ENCODE data around the gene PEX14. TPM values are rescaled to one million over a fixed set of nuclear protein-coding genes. Genes with fewer than 3 reads are reported as not detected.

The PEX14 gene
- total RNA-seq, 4 donors from 2014 or later, result 14.6 to 19.0 (median 17.6) TPM

DNA sequence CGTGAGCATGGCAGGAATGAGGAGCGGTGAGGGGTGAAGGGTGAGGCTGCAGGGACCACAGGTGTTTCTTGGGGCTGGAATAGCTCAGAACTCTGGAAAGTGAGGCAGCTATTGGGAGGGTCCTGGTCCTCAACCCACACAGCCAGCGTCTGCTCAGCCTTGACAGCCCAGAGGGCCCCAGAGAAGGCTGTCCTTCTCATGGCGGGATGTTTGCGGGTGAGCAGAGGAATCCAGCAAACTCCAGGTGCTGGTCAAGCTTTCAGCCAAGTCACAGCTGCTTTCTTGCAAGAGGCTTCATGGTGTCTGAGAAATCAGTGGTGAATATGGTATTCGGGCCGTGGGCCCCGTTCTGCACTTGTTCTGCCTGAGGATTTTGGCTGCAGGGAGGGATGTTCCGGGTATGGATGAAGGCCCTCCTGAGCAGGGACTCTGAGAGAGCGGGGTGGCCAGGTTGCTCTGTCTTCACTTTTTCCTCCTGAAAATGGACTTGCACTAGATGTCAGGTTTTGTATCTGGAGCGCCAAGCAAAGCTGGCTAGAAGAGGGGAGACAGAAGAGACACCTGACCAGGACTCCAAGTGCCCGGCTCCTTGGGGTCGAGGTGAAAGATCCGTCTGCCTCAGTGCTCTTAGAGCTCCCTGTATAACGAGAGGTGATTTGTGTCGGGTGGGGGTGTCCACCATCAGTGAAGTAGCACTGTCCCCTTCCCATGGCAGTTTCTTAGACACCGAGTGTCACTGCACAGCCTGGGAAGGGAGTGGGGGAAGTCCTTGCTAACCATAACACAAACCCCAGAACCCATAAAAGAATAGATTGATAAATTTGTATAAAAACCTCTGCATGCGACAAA is 139.9 kb downstream of the PEX14 start:
- 96% methylated on average over 17 of the region's 18 CpGs for WGBS
- H3K4me1 ChIP-seq, result peaks cover 4% of the 10 kb centered on the region
- no peak for TF ChIP-seq EP300 (IDR thresholded peaks at IDR 0.05)
- no peak for TF ChIP-seq POLR2AphosphoS5 (IDR thresholded peaks at IDR 0.05)
- no peak for TF ChIP-seq POLR2A (IDR thresholded peaks at IDR 0.05)
- TF ChIP-seq, protein P1, sequence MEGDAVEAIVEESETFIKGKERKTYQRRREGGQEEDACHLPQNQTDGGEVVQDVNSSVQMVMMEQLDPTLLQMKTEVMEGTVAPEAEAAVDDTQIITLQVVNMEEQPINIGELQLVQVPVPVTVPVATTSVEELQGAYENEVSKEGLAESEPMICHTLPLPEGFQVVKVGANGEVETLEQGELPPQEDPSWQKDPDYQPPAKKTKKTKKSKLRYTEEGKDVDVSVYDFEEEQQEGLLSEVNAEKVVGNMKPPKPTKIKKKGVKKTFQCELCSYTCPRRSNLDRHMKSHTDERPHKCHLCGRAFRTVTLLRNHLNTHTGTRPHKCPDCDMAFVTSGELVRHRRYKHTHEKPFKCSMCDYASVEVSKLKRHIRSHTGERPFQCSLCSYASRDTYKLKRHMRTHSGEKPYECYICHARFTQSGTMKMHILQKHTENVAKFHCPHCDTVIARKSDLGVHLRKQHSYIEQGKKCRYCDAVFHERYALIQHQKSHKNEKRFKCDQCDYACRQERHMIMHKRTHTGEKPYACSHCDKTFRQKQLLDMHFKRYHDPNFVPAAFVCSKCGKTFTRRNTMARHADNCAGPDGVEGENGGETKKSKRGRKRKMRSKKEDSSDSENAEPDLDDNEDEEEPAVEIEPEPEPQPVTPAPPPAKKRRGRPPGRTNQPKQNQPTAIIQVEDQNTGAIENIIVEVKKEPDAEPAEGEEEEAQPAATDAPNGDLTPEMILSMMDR (IDR thresholded peaks at IDR 0.05), result no peak
- H3K27ac ChIP-seq, result no peak overlapping the region
- H3K27me3 ChIP-seq, result no peaks in the 10 kb centered on the region
- H3K9me3 ChIP-seq, result no peaks in the 10 kb centered on the region
- H3K4me3 ChIP-seq, result no peak overlapping the region
- DNase-seq (ENCODE audit: low spot score in 2 of 2), result peak; percentile 25 to 58
- peaks cover 5% of the 10 kb centered on the region for H3K36me3 ChIP-seq

GRCh38 chr1:10615332-10615731 is 140.6 kb downstream of the PEX14 start:
- Histone ChIP-seq H3K36me3 (peaks cover 5% of the 10 kb centered on the region), H3K27me3 (no peaks in the 10 kb centered on the region), H3K9me3 (no peaks in the 10 kb centered on the region), H3K4me1 (peaks cover 4% of the 10 kb centered on the region), H3K27ac (no peak overlapping the region), H3K4me3 (no peak overlapping the region)
- WGBS, result 68% methylated on average over 12 of the region's 13 CpGs
- TF ChIP-seq POLR2A (IDR thresholded peaks at IDR 0.05), result no peak
- TF ChIP-seq EP300 (IDR thresholded peaks at IDR 0.05), result no peak
- TF ChIP-seq, protein P1 (IDR thresholded peaks at IDR 0.05), result no peak
- no peak for TF ChIP-seq POLR2AphosphoS5 (IDR thresholded peaks at IDR 0.05)
- peak; percentile 27 to 65 for DNase-seq (ENCODE audit: low spot score in 2 of 2)

DNA sequence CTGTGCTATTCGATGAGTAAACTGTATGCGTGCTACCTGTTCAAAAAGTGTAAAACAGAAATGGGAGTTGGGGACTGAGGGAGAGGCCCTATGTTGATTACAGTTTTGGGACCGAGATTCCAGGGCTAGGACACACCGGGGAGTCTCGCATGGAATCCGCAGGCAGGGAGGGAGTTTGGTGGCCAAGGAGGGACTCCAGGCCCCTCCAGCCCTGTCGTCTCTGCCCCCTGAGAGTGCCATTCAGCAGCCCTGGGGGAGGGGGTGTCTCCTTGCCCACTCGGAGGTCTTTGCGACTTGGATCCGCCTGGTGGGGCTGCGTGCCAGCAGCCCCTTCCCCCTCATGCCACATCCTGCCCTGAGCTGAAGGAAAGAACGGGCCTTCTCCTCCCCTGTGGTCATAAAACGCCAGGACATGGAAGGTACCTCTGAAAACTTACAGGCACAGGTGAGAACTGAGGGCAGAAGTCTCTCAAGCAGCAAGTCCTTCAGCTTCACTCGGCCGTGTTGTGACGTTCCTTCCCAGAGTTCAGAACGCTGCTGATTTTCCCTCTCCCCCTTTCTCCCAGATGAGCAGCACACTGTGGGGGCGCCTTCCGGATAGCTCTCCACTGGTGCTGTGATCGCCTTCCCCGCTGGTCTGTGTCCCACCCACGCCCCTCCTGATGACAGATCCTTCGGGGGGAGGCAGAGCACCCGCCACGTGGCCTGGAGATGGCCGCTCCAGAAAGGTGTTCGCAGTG is 141.4 kb downstream of the PEX14 start:
- Histone ChIP-seq H3K4me3 (no peak overlapping the region), H3K27me3 (no peaks in the 10 kb centered on the region), H3K27ac (no peak overlapping the region), H3K9me3 (no peaks in the 10 kb centered on the region), H3K4me1 (peaks cover 4% of the 10 kb centered on the region), H3K36me3 (peaks cover 5% of the 10 kb centered on the region)
- DNase-seq (ENCODE audit: low spot score in 2 of 2), result peak; percentile 48 to 50
- whole genome bisulfite sequencing, result 93% methylated on average over 26 of the region's 27 CpGs
- TF ChIP-seq EP300 (IDR thresholded peaks at IDR 0.05) (no peak), POLR2AphosphoS5 (IDR thresholded peaks at IDR 0.05) (no peak), POLR2A (IDR thresholded peaks at IDR 0.05) (no peak)
- TF ChIP-seq, protein P1 (IDR thresholded peaks at IDR 0.05), result no peak

GRCh38 chr1:10616696-10617095 is 141.9 kb downstream of the PEX14 start:
- DNase-seq (ENCODE audit: low spot score in 2 of 2), result no peak
- TF ChIP-seq EP300 (IDR thresholded peaks at IDR 0.05) (no peak), POLR2AphosphoS5 (IDR thresholded peaks at IDR 0.05) (no peak), POLR2A (IDR thresholded peaks at IDR 0.05) (no peak)
- TF ChIP-seq, protein P1 (IDR thresholded peaks at IDR 0.05), result no peak
- peaks cover 5% of the 10 kb centered on the region for H3K36me3 ChIP-seq
- peaks cover 4% of the 10 kb centered on the region for H3K4me1 ChIP-seq
- H3K4me3 ChIP-seq, result no peak overlapping the region
- H3K27me3 ChIP-seq, result no peaks in the 10 kb centered on the region
- H3K27ac ChIP-seq, result no peak overlapping the region
- WGBS, result 96% methylated on average over 15 of the region's 15 CpGs
- no peaks in the 10 kb centered on the region for H3K9me3 ChIP-seq

DNA sequence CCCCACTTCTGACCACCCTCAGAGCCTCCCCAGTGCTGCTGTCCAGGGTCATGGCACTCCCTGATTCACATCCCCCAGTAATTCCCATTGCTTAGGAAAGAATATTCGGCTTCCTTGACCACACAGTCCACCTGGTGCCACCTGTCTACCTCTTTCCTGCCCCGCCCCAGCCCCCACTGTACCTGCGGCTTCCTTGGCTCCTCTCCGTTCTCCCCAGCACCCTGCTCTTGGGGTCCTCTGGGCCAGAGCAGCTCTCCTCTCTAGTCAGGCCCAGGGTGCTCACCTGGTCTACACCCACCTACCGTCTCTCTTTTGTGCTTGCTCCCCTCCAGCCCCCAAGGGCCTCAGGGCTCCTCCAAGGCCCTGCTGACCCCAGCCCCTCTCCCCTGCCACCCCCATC is 142.6 kb downstream of the PEX14 start:
- WGBS, result 96% methylated on average over 5 of the region's 5 CpGs

More for the DNA sequence above, 142.6 kb downstream of the PEX14 start:
- DNase-seq (ENCODE audit: low spot score in 2 of 2), result peak in 1 of 2 donors; percentile 43
- peaks cover 11% of the 10 kb centered on the region for H3K36me3 ChIP-seq
- H3K27me3 ChIP-seq, result no peaks in the 10 kb centered on the region
- TF ChIP-seq EP300 (IDR thresholded peaks at IDR 0.05) (no peak), POLR2AphosphoS5 (IDR thresholded peaks at IDR 0.05) (no peak), POLR2A (IDR thresholded peaks at IDR 0.05) (no peak)
- TF ChIP-seq, protein P1 (IDR thresholded peaks at IDR 0.05), result no peak
- no peak overlapping the region for H3K27ac ChIP-seq
- H3K9me3 ChIP-seq, result no peaks in the 10 kb centered on the region
- H3K4me1 ChIP-seq, result peaks cover 4% of the 10 kb centered on the region
- no peak overlapping the region for H3K4me3 ChIP-seq
